CD14-positive monocyte (primary cell): ENCODE data around the gene INPP4B. TPM values are rescaled to one million over a fixed set of nuclear protein-coding genes. Genes with fewer than 3 reads are reported as not detected.

ENCODE experiments used
- DNase-seq, 3 donors: peaks; one replicate each; pipeline ENCODE4 v3.0.0-alpha.2; 2011 to 2022
- H2AFZ ChIP-seq: 2 replicates; pipeline ENCODE4 v1.6.0; 2012; ENCODE audit warnings: mild to moderate bottlenecking, low read depth, low read length, inconsistent platforms; ENCODE audit not compliant: insufficient read depth, poor library complexity, severe bottlenecking
- H3K27ac ChIP-seq, 2 donors: 1 replicate in 1 of 2; 2 replicates in 1 of 2; pipeline ENCODE4 v1.5.1; 2012 to 2013; ENCODE audit warnings: low read length in 2 of 2, control low read depth in 1 of 2, inconsistent platforms in 1 of 2, low read depth in 1 of 2, mild to moderate bottlenecking in 1 of 2
- H3K27me3 ChIP-seq, 2 donors: one replicate each; pipeline versions ENCODE4 v1.6.0 to v1.6.1; 2011 to 2013; ENCODE audit warnings: low read length in 2 of 2; ENCODE audit not compliant: control insufficient read depth in 2 of 2, insufficient read depth in 2 of 2
- H3K36me3 ChIP-seq, 2 donors: replicated peaks in 1 of 2; 1 replicate in 1 of 2; 2 replicates in 1 of 2; pipeline versions ENCODE4 v1.5.1 to v1.6.1; 2012 to 2013; ENCODE audit warnings: low read length in 2 of 2, control low read depth in 1 of 2, inconsistent platforms in 1 of 2, mild to moderate bottlenecking in 1 of 2; ENCODE audit not compliant: insufficient read depth in 2 of 2, control insufficient read depth in 1 of 2
- H3K4me1 ChIP-seq, 2 donors: 1 replicate in 1 of 2; 2 replicates in 1 of 2; pipeline versions ENCODE4 v1.5.1 to v1.6.1; 2012 to 2013; ENCODE audit warnings: low read length in 2 of 2, control low read depth in 1 of 2, inconsistent platforms in 1 of 2, mild to moderate bottlenecking in 1 of 2, moderate library complexity in 1 of 2; ENCODE audit not compliant: insufficient read depth in 2 of 2, control insufficient read depth in 1 of 2
- H3K4me2 ChIP-seq: replicated peaks from 2 replicates; pipeline ENCODE3; 2012; ENCODE audit warnings: low read length, moderate library complexity, mild to moderate bottlenecking; ENCODE audit not compliant: poor library complexity, severe bottlenecking; ENCODE audit errors: extremely low read depth
- H3K4me3 ChIP-seq, 3 experiments: fragments of 200-600 bp in 1 of 3; sonication (generic) in 1 of 3; replicated peaks in 1 of 3; 1 replicate in 2 of 3; 2 replicates in 1 of 3; pipeline ENCODE4 v1.5.1; 2011 to 2013; ENCODE audit warnings: low read length in 3 of 3, mild to moderate bottlenecking in 3 of 3, control low read depth in 2 of 3, low read depth in 2 of 3, inconsistent platforms in 1 of 3, moderate library complexity in 1 of 3
- H3K79me2 ChIP-seq: 2 replicates; pipeline ENCODE4 v1.6.0; 2012; ENCODE audit warnings: mild to moderate bottlenecking, control low read depth, inconsistent platforms, low read length, moderate library complexity; ENCODE audit not compliant: insufficient read depth
- H3K9ac ChIP-seq: 2 replicates; pipeline ENCODE4 v1.6.0; 2017; ENCODE audit warnings: low read length, mild to moderate bottlenecking; ENCODE audit not compliant: insufficient read depth, poor library complexity, severe bottlenecking
- H3K9me3 ChIP-seq, 2 donors: replicated peaks in 1 of 2; 1 replicate in 1 of 2; 2 replicates in 1 of 2; pipeline versions ENCODE4 v1.5.1 to v1.6.1; 2012 to 2013; ENCODE audit warnings: low read length in 2 of 2, control low read depth in 1 of 2; ENCODE audit not compliant: control insufficient read depth in 1 of 2, insufficient read depth in 1 of 2
- H4K20me1 ChIP-seq: 2 replicates; pipeline ENCODE4 v1.6.0; 2012; ENCODE audit warnings: mild to moderate bottlenecking, low read length, control low read depth, moderate library complexity; ENCODE audit not compliant: insufficient read depth
- H3K27ac Mint-ChIP-seq, 7 donors: one replicate each; pipeline ENCODE4 v1.8.0; 2020; ENCODE audit warnings: mild to moderate bottlenecking in 7 of 7, mixed read lengths in 7 of 7, moderate library complexity in 6 of 7, inconsistent platforms in 2 of 7
- H3K27me3 Mint-ChIP-seq, 3 donors: one replicate each; pipeline ENCODE4 v1.8.0; 2021 to 2022; ENCODE audit warnings: low read depth in 3 of 3, mild to moderate bottlenecking in 3 of 3, mixed read lengths in 3 of 3, moderate library complexity in 3 of 3, inconsistent platforms in 1 of 3
- H3K36me3 Mint-ChIP-seq, 2 donors: one replicate each; pipeline ENCODE4 v1.8.0; 2020; ENCODE audit warnings: mixed read lengths in 2 of 2, inconsistent platforms in 1 of 2, mild to moderate bottlenecking in 1 of 2
- H3K4me1 Mint-ChIP-seq: one replicate; pipeline ENCODE4 v1.8.0; 2020; ENCODE audit warnings: mild to moderate bottlenecking, mixed read lengths
- H3K4me3 Mint-ChIP-seq, 2 donors: one replicate each; pipeline ENCODE4 v1.8.0; 2020; ENCODE audit warnings: mild to moderate bottlenecking in 2 of 2, mixed read lengths in 2 of 2, moderate library complexity in 1 of 2
- H3K9me3 Mint-ChIP-seq, 7 donors: one replicate each; pipeline ENCODE4 v1.8.0; 2020 to 2022; ENCODE audit warnings: mixed read lengths in 7 of 7, mild to moderate bottlenecking in 6 of 7, moderate library complexity in 6 of 7, inconsistent platforms in 2 of 7
- WGBS: methylation state at CpG from one replicate; pipeline ENCODE4 v1.1.5; 2013; ENCODE audit warnings: missing lambda C conversion rate; ENCODE audit not compliant: insufficient coverage; 5-methylcytosine and 5-hydroxymethylcytosine counted together
- intact Hi-C, 2 donors: fragments of 100-400 bp; cut with micrococcal nuclease; formaldehyde crosslinking; loops; one replicate each; pipeline versions ENCODE4 v1.15.0 to v1.15.1; 2023
- polyA plus RNA-seq, 3 donors: library from polyadenylated mRNA; depleted of rRNA in 1 of 3; unstranded in 2 of 3; stranded (reverse) in 1 of 3; fragments of 300-500 nt in 2 of 3; fragments of >200 nt in 1 of 3; fragmentation: Illumina TruSeq in 2 of 3; gene quantifications; 1 replicate in 2 of 3; 2 replicates in 1 of 3; pipeline ENCODE4 v1.2.3, GENCODE V29; 2012 to 2021
- TF ChIP-seq, protein P1 (sequence below): fragments of 200-600 bp; IDR thresholded peaks from one replicate; pipeline ENCODE4 v1.8.0; 2022; ENCODE audit warnings: antibody characterized with exemption, mild to moderate bottlenecking

Gene INPP4B
- polyA plus RNA-seq, 3 donors: 0.13 to 0.38 (median 0.22) TPM

DNA sequence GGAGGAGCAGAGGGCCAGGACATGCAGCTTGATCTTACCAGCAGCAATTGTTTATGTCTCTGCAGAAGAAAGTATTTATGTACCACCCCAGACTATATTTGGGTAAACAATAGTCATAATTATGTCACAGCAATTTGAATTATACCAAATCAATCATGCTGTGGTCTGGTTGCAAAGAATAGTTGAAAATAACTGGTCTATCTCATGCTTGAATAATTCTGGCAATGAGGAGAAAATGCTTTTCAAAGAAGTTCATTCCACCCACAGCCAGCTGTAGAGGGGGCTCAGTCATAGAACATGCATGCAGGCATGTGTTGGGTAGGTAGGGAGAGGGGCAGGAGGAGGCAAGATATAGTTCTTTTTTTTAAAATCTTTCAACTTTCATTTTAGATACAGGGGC lies 810.5 kb downstream of the INPP4B start:
- Mint-ChIP-seq H3K36me3 (no peaks in the 10 kb centered on the region), H3K4me1 (no peaks in the 10 kb centered on the region), H3K27ac (peak overlapping the region in 1 of 7 donors; percentile 66), H3K27me3 (peaks cover 0 to 2% (median 0%) of the 10 kb centered on the region in 3 donors), H3K9me3 (peaks cover 0 to 6% (median 0%) of the 10 kb centered on the region in 7 donors), H3K4me3 (no peak overlapping the region)
- Histone ChIP-seq H3K4me3 (no peak overlapping the region), H2AFZ (no peak overlapping the region), H4K20me1 (no peaks in the 10 kb centered on the region), H3K9ac (no peak overlapping the region), H3K36me3 (no peaks in the 10 kb centered on the region), H3K27ac (no peak overlapping the region), H3K4me1 (no peaks in the 10 kb centered on the region), H3K4me2 (no peak overlapping the region), H3K27me3 (no peaks in the 10 kb centered on the region), H3K9me3 (no peaks in the 10 kb centered on the region), H3K79me2 (no peaks in the 10 kb centered on the region)
- intact Hi-C loops: no loop called here
- TF ChIP-seq, protein P1, sequence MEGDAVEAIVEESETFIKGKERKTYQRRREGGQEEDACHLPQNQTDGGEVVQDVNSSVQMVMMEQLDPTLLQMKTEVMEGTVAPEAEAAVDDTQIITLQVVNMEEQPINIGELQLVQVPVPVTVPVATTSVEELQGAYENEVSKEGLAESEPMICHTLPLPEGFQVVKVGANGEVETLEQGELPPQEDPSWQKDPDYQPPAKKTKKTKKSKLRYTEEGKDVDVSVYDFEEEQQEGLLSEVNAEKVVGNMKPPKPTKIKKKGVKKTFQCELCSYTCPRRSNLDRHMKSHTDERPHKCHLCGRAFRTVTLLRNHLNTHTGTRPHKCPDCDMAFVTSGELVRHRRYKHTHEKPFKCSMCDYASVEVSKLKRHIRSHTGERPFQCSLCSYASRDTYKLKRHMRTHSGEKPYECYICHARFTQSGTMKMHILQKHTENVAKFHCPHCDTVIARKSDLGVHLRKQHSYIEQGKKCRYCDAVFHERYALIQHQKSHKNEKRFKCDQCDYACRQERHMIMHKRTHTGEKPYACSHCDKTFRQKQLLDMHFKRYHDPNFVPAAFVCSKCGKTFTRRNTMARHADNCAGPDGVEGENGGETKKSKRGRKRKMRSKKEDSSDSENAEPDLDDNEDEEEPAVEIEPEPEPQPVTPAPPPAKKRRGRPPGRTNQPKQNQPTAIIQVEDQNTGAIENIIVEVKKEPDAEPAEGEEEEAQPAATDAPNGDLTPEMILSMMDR: no peak
- DNase-seq: no peak

DNA sequence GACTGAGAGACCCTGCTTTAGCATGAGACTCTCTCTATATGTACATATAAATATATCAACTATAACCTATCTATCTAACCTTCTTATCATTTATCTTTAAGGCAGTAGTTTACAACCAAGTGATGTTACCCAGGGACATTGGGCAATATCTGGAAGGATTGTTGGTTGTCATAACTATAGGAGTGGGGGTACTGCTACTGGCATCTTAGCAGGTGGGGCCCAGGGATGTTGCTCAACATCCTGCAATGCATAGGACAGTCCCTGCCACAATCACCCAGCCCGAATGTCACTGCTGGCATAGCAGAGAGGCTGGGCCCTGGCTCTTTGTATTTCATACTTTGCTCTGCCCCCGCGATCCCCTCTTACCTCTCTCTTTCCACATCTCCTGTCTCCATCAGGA lies 812.0 kb downstream of the INPP4B start:
- Histone ChIP-seq H2AFZ (no peak overlapping the region), H3K4me3 (no peak overlapping the region), H3K27me3 (no peaks in the 10 kb centered on the region), H3K4me2 (no peak overlapping the region), H3K27ac (no peak overlapping the region), H3K79me2 (no peaks in the 10 kb centered on the region), H3K9me3 (no peaks in the 10 kb centered on the region), H3K9ac (no peak overlapping the region), H4K20me1 (no peaks in the 10 kb centered on the region), H3K4me1 (no peaks in the 10 kb centered on the region), H3K36me3 (no peaks in the 10 kb centered on the region)
- Mint-ChIP-seq H3K4me1 (no peaks in the 10 kb centered on the region), H3K27me3 (no peaks in the 10 kb centered on the region), H3K27ac (no peak overlapping the region), H3K9me3 (peaks cover 0 to 6% (median 0%) of the 10 kb centered on the region in 7 donors), H3K36me3 (no peaks in the 10 kb centered on the region), H3K4me3 (no peak overlapping the region)
- intact Hi-C loops: no loop called here
- 52% methylated on average over 3 of the region's 3 CpGs for WGBS
- no peak for DNase-seq
- TF ChIP-seq, protein P1: no peak
